ENCODE results near the gene ACVR2B. TPM values are rescaled to one million over a fixed set of nuclear protein-coding genes. Genes with fewer than 3 reads are reported as not detected.

Gene ACVR2B
- total RNA-seq, 4 donors from 2014 or later = 2.4 to 12.1 (median 6.3) TPM

DNA sequence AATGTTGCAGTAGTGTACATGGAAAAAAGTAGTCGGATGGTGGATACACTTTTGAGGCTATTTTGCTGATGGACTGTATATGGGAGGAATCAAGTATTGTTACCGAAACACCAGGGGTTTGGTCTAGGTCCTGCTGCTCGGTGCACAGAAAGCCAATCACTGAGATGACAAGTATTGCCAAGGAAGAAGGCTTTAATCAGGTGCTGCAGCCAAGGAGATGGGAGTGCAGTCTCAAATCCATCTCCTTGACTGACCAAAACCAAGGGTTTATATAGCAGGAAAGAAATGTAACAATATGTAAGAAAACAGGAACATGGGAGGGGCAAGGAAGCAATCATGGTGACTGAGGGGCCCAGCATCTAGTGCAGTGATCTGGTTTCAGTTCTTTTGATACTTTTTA is 2.8 kb upstream of the ACVR2B start:
- TF ChIP-seq CTCF (IDR thresholded peaks at IDR 0.05 in 4 of 5, conservative IDR thresholded peaks at IDR 0.05 in 1 of 5) (no peak), POLR2A (IDR thresholded peaks at IDR 0.05) (no peak)
- H3K27me3 ChIP-seq = no peaks in the 10 kb centered on the region
- H3K9me3 ChIP-seq = no peaks in the 10 kb centered on the region
- intact Hi-C loops (cut with DNase I; ENCODE audit: low total_unique reads) = loop anchor here (5.0 to 10.0 kb wide), 2 partner anchors 284 to 316 kb away; partner anchors contain the start of genes ACAA1, MYD88 and OXSR1
- DNase-seq (no peak), ATAC-seq (no peak)
- in situ Hi-C loops (cut with MboI; ENCODE audit: low sequenced_read_pairs in 4 of 4) = no loop called here
- no peaks in the 10 kb centered on the region for H3K36me3 ChIP-seq
- peaks cover 9 to 14% of the 10 kb centered on the region in 2 donors for H3K4me1 ChIP-seq
- H3K27ac ChIP-seq = no peak overlapping the region
- H3K4me3 ChIP-seq = no peak overlapping the region

- ATAC-seq = no peak
- H3K27me3 ChIP-seq = no peaks in the 10 kb centered on the region
- H3K36me3 ChIP-seq = no peaks in the 10 kb centered on the region
- peak overlapping the region; percentile 73 to 92 (median 79) for H3K4me3 ChIP-seq
- intact Hi-C loops (cut with DNase I; ENCODE audit: low total_unique reads) = loop anchor here (2.0 to 10.0 kb wide), 4 partner anchors 25 to 319 kb away; partner anchors contain the start of genes ACAA1, EXOG, MYD88 and OXSR1
- H3K27ac ChIP-seq = peak overlapping the region; percentile 96 to 98 (median 97)
- peaks cover 29 to 35% of the 10 kb centered on the region in 2 donors for H3K4me1 ChIP-seq
- TF ChIP-seq CTCF (IDR thresholded peaks at IDR 0.05 in 4 of 5, conservative IDR thresholded peaks at IDR 0.05 in 1 of 5) (no peak), POLR2A (IDR thresholded peaks at IDR 0.05) (no peak)
- DNase-seq = no peak
- in situ Hi-C loops (cut with MboI; ENCODE audit: low sequenced_read_pairs in 4 of 4) = no loop called here
- H3K9me3 ChIP-seq = no peaks in the 10 kb centered on the region
These were observed 155 bp downstream of the ACVR2B start for GRCh38 chr3:38453913-38454177.

DNA sequence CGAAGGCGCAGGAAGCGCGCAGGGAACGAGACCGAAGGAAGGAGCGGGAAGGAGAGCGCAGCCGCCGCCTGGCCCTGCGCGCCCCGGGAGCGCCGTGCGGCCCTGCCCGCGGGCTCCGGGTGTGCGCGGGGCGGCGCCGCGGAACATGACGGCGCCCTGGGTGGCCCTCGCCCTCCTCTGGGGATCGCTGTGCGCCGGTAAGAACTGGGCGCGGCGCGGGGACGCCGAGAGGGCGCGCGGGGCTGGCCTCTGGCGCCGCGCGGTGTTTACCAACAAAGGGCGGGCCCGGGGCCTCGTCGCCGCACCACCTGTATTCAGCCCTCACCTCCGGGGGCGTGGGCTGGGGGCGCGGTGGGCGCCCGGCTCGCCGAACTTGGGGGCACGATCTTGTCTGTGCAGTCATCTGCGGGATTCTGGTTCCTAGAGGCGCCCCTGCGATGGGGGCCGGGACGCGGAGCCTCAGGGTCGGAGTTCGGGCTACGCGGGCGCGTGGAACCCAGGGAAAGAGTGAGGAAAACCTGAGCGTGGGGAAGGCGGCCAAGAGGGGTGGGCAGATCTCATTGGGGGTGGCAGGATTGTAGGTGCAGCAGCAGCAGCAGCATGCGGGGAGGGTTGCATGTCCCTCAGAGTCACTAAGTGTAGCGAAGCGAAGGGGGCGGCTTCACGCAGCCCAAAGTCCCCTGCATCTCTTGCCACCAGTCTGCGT is 641 bp downstream of the ACVR2B start:
- peak; percentile 16 to 27 for ATAC-seq
- TF ChIP-seq CTCF (IDR thresholded peaks at IDR 0.05 in 4 of 5, conservative IDR thresholded peaks at IDR 0.05 in 1 of 5) = no peak
- TF ChIP-seq POLR2A (IDR thresholded peaks at IDR 0.05) = peak in 1 of 2 donors; percentile 20
- no peaks in the 10 kb centered on the region for H3K9me3 ChIP-seq
- no peak for DNase-seq
- in situ Hi-C loops (cut with MboI; ENCODE audit: low sequenced_read_pairs in 4 of 4) (no loop called here), intact Hi-C loops (cut with DNase I; ENCODE audit: low total_unique reads) (loop anchor here (2.0 to 10.0 kb wide), 3 partner anchors 42 to 320 kb away; partner anchors contain the start of genes ACAA1, EXOG, MYD88 and OXSR1)
- H3K4me3 ChIP-seq = peak overlapping the region; percentile 62 to 92 (median 76)
- H3K27me3 ChIP-seq = no peaks in the 10 kb centered on the region
- H3K36me3 ChIP-seq = no peaks in the 10 kb centered on the region
- H3K4me1 ChIP-seq = peaks cover 34 to 40% of the 10 kb centered on the region in 2 donors
- H3K27ac ChIP-seq = peak overlapping the region; percentile 96 to 98 (median 97)

DNA sequence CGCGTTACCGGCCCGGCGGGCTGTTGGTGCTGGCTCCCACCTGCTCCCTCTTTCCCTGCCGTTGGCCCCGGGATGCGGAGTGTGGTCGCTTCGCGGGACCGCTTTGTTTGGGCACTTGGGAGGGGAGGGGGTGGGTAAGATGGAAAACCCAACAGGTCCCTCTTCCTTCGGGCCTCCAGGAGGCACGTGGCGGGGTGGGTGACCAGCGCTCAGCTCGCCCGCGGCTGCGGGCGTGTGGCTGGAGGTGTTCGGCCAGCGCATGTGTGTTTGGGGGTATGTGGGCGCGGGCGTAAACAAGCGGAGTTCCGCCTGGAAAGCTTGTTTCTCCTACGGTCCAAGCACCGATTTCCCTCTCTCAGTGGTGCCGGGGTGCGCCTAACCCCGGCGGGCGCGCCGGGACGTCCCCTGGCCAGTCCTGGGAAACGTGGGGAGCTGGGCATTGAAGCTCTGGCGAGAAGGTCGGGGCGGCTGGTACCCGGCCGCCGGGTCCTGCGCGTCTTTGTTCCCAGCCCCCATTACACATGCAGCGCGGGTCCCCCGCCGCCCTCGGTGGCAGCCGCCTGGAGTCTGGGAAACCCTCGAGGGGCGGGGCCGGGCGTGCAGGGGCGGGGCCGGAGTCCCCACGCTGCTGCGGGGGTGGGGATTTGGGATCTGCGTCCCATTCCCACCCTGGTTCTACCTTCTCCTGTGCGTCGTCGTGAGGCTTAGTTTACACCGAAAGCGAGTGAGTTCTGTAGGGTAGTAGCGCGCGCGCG is 1.4 kb downstream of the ACVR2B start:
- H3K27me3 ChIP-seq = no peaks in the 10 kb centered on the region
- intact Hi-C loops (cut with DNase I; ENCODE audit: low total_unique reads) (loop anchor here (2.0 to 10.0 kb wide), 3 partner anchors 42 to 320 kb away; partner anchors contain the start of genes ACAA1, EXOG, MYD88 and OXSR1), in situ Hi-C loops (cut with MboI; ENCODE audit: low sequenced_read_pairs in 4 of 4) (no loop called here)
- no peaks in the 10 kb centered on the region for H3K36me3 ChIP-seq
- ATAC-seq (peak; percentile 50 to 55), DNase-seq (peak; percentile 79)
- peaks cover 41 to 47% of the 10 kb centered on the region in 2 donors for H3K4me1 ChIP-seq
- H3K9me3 ChIP-seq = no peaks in the 10 kb centered on the region
- peak overlapping the region; percentile 62 to 92 (median 76) for H3K4me3 ChIP-seq
- peak; percentile 49 to 75 for TF ChIP-seq POLR2A (IDR thresholded peaks at IDR 0.05)
- no peak for TF ChIP-seq CTCF (IDR thresholded peaks at IDR 0.05 in 4 of 5, conservative IDR thresholded peaks at IDR 0.05 in 1 of 5)
- peak overlapping the region; percentile 96 to 98 (median 97) for H3K27ac ChIP-seq
